OCI-LY7 (cell line): Measurements from ENCODE around the gene GPD1L.

Experiments used
- EZH2phosphoT487 ChIP-seq: fragments of 200-600 bp; sonication (generic); IDR thresholded peaks from 2 replicates; pipeline ENCODE4 v1.6.1; 2018; ENCODE audit warnings: low read depth, borderline replicate concordance, mild to moderate bottlenecking, mixed run types, antibody characterized with exemption, low read length, moderate library complexity, mixed read lengths
- TF ChIP-seq, protein P1 (sequence below): fragments of 200-600 bp; sonication (generic); conservative IDR thresholded peaks from 2 replicates; pipeline ENCODE4 v1.5.1; 2014; ENCODE audit warnings: mild to moderate bottlenecking, antibody characterized with exemption, low read length, moderate library complexity, mixed read lengths

- TF ChIP-seq, protein P1, sequence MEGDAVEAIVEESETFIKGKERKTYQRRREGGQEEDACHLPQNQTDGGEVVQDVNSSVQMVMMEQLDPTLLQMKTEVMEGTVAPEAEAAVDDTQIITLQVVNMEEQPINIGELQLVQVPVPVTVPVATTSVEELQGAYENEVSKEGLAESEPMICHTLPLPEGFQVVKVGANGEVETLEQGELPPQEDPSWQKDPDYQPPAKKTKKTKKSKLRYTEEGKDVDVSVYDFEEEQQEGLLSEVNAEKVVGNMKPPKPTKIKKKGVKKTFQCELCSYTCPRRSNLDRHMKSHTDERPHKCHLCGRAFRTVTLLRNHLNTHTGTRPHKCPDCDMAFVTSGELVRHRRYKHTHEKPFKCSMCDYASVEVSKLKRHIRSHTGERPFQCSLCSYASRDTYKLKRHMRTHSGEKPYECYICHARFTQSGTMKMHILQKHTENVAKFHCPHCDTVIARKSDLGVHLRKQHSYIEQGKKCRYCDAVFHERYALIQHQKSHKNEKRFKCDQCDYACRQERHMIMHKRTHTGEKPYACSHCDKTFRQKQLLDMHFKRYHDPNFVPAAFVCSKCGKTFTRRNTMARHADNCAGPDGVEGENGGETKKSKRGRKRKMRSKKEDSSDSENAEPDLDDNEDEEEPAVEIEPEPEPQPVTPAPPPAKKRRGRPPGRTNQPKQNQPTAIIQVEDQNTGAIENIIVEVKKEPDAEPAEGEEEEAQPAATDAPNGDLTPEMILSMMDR = no peak
- TF ChIP-seq EZH2phosphoT487 = no peak
Observed at GRCh38 chr3:32132121-32132520, 25.7 kb downstream of the GPD1L start.
